ENCODE data around the gene OPN1SW. TPM values are rescaled to one million over a fixed set of nuclear protein-coding genes. Genes with fewer than 3 reads are reported as not detected.

The OPN1SW gene
- total RNA-seq, 1 donor: not detected

DNA sequence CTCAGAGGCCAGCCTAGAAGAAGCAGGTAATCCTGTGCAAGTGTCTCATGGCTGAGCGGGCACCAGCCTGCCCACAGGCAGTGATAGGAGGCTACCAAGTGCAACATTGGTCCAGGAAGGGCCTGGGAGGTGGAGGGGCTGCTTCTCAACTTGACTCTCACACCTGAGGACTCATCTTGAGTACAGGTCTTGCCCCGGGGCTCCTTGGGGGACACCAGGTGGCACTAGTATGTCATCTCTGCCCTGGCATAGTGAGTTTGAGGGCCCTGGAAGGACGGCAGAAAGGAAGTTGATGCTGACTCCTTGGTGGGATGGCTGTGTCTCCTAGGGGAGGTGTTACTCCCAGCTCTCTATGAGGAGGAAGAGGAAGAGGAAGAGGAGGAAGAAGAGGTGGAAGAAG lies 18.4 kb upstream of the OPN1SW start:
- H3K4me3 ChIP-seq (ENCODE audit: low read depth, low read length): no peak overlapping the region
- no peak for DNase-seq (ENCODE audit: low read depth)
- TF ChIP-seq, protein P1, sequence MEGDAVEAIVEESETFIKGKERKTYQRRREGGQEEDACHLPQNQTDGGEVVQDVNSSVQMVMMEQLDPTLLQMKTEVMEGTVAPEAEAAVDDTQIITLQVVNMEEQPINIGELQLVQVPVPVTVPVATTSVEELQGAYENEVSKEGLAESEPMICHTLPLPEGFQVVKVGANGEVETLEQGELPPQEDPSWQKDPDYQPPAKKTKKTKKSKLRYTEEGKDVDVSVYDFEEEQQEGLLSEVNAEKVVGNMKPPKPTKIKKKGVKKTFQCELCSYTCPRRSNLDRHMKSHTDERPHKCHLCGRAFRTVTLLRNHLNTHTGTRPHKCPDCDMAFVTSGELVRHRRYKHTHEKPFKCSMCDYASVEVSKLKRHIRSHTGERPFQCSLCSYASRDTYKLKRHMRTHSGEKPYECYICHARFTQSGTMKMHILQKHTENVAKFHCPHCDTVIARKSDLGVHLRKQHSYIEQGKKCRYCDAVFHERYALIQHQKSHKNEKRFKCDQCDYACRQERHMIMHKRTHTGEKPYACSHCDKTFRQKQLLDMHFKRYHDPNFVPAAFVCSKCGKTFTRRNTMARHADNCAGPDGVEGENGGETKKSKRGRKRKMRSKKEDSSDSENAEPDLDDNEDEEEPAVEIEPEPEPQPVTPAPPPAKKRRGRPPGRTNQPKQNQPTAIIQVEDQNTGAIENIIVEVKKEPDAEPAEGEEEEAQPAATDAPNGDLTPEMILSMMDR (IDR thresholded peaks at IDR 0.05; ENCODE audit: insufficient read depth, low read depth, low read length): no peak

DNA sequence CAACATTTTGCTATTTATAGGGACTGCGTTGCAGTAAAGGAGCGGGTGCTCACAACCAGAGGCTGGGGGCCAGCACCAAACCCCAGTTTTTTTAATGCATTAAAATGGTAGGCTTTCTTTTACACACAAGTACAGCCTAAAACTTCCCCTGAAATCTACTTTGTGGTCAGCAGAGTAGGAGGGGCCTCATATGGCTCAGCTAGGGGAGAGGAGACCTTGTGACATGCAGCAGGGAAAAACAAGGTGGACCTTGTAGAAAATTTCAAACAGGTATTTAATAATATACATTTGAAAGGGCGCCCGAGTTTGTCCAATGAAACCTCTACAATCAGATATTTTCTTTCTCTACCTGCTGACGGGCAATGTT lies 17.6 kb upstream of the OPN1SW start:
- H3K4me3 ChIP-seq (ENCODE audit: low read depth, low read length): no peak overlapping the region
- DNase-seq (ENCODE audit: low read depth): no peak
- TF ChIP-seq, protein P1 (IDR thresholded peaks at IDR 0.05; ENCODE audit: insufficient read depth, low read depth, low read length): no peak

DNA sequence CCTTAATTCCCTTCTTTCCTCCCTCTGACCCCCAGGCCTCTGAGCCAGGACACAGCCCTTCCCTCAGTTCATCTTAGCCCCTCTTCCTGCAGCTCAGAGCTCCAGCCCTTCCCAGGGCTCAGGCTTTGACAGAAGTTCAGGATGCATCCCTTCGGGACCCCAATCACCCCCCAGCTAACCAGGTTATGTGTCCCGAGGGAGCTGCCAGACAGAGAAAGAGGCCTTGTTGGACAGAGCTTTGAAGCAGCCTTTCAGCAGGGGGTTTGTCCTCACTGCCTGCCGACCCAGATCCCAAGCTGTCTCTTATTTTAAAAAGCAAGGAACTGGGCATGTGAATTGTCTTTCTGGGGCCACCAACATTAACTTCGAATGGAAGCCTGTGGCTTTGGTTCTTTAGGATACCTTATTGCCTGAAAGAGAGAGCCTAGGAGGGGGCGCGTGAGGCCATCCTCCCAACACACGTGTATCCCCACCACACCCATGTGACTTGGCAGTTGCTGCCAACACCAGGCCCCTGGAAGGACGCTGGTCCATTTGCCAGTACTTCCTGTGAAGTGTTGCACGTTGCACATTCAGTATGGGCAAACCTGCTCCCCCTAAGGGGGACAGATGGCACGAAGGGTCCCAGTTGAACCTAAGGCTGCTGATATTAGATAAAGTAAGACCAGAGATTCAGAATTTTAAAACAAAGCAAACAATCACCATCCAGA lies 17.0 kb upstream of the OPN1SW start:
- TF ChIP-seq, protein P1 (IDR thresholded peaks at IDR 0.05; ENCODE audit: insufficient read depth, low read depth, low read length): no peak
- no peak for DNase-seq (ENCODE audit: low read depth)
- no peak overlapping the region for H3K4me3 ChIP-seq (ENCODE audit: low read depth, low read length)

DNA sequence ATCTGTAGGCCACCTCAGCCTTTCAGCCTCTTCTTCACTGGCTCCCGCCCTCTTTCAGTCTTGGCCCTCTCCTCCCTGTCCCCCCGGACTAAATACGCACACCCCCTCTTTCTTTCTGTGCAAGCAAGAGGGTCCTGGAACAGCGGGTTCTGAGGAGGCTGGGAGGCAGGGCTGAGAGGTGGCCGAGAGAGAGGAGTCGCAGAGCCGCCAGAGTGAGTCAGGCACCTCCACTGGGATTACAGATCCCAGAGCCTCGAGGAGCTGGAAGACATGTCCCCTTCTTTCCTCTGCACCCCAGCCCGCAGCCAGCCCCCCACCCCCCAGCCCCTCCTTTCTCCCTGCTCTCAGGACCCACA lies 16.4 kb upstream of the OPN1SW start:
- no peak for DNase-seq (ENCODE audit: low read depth)
- peak overlapping the region; percentile 80 for H3K4me3 ChIP-seq (ENCODE audit: low read depth, low read length)
- TF ChIP-seq, protein P1 (IDR thresholded peaks at IDR 0.05; ENCODE audit: insufficient read depth, low read depth, low read length): no peak

DNA sequence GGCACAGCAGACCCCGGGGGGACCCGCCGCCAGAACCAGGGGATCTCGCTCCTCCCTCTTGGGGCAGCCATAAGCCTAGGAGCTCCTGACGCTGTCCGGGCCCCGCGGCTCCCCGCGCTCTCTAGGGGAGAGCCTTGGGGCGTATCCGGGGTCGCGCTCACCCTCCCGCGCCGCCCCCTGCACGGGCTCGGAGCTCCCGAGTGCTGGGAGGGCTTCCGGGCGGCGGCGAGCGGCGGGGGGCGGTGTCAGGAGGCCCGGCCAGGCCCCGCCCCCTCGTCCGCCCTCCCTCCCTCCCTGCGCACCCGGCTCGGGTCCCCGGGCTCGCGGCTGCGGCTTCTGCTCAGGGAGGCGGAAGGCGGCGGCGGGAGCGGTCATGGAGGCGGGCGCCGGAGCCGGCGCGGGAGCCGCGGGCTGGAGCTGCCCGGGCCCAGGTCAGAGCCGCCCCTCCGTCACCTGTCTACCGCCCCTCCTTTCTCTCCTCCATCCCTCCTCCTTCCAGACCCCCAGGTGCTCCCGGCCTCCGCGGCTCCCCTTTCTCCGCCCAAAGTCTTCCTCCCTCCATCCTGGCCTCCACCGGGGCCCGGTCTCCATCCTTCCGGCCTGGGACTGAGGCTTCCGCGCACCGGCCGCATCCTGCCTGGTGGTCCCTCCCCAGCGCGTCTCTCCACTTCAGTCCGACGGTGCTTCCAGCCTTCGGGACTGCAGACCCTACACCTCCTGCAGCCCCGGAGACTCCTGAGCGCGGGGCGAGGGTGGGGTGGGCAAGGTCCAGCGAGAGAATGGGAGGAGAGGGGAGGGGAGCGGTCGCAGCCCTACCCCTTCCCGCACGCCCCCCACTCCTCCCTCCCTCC lies 15.8 kb upstream of the OPN1SW start, which contains the start of gene CCDC136:
Gene CCDC136 (plus strand): TSS at position 848 of the 851 bp plus-strand sequence. CDS start 444 bp downstream, outside the sequence.
- H3K4me3 ChIP-seq (ENCODE audit: low read depth, low read length): peak within 1 kb of the TSS; percentile 80
- DNase-seq (ENCODE audit: low read depth): peak; percentile 58
- TF ChIP-seq, protein P1 (IDR thresholded peaks at IDR 0.05; ENCODE audit: insufficient read depth, low read depth, low read length): no peak

DNA sequence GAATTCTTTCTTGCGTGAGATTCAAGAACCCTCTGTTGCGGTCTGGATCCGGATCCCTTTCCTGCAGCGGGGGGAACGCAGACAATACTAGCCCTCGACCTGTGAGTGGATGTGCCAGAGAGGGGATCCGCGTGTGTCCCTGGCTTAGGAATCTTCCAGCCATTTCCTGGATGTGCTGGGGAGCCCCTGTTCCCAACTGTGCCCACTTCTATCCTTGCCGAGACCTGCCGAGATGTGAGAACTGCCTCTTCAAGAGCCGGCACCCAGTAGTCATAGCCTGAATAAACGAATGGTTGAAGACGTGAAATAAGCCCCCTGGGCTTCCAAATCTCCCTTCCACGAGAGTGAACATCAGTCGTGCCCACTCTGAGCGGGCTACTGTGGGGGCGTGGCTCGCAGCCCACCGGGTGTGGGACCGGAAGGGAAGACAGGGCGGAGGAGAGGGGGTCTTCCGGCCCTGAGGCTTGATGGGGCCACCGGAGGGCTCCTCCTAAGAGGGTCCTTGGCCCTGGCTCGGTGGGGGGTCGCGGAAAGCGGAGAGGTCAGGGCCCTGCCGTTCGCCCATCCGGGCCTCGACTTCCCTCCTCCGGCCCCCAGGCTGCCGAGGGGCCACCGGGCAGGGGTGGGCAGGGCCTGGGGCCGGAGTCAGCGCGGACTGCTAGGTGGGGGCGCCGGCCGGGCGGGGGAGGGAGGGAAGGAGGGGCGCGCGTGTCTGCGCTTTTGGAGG lies 14.9 kb upstream of the OPN1SW start:
- TF ChIP-seq, protein P1 (IDR thresholded peaks at IDR 0.05; ENCODE audit: insufficient read depth, low read depth, low read length): no peak
- H3K4me3 ChIP-seq (ENCODE audit: low read depth, low read length): peak overlapping the region; percentile 80
- DNase-seq (ENCODE audit: low read depth): no peak

Measured in fibroblast of villous mesenchyme (primary cell).